GM12878 (cell line): ENCODE data around the gene CCDC141. TPM values are rescaled to one million over a fixed set of nuclear protein-coding genes. Genes with fewer than 3 reads are reported as not detected.

Source experiments
- ATAC-seq: fragments of 200-7000 bp; cut with Tn5 transposase; 3 replicates; pipeline ENCODE4 v1.9.1; 2020; ENCODE audit warnings: mild to moderate bottlenecking, moderate library complexity
- BruUV-seq: library from RNA; stranded (reverse); fragments of 400-500 nt; replicated peaks from 2 replicates; lab custom pipeline; 2021; lab: Mats Ljungman, UMichigan
- CTCF ChIA-PET: fragments of 300-600 bp; sonication (Branson Sonifier 250); formaldehyde crosslinking; extraction: SDS; loops from one replicate; lab custom pipeline; 2021; ENCODE audit warnings: inconsistent platforms; lab: Yijun Ruan, JAX
- POLR2A ChIA-PET: fragments of 350-600 bp; formaldehyde crosslinking; extraction: SDS; loops from one replicate; lab custom pipeline; 2021; ENCODE audit warnings: inconsistent platforms; lab: Charles Lee
- RAD21 ChIA-PET: fragments of 300-600 bp; sonication (Branson Sonifier 250); formaldehyde crosslinking; loops from one replicate; lab custom pipeline; 2023; ENCODE audit warnings: antibody characterized with exemption; ENCODE audit not compliant: unreplicated experiment; lab: Charles Lee
- SMC1A ChIA-PET: fragments of 300-600 bp; sonication (Branson Sonifier 250); formaldehyde crosslinking; loops from one replicate; lab custom pipeline; 2023; ENCODE audit not compliant: unreplicated experiment, uncharacterized antibody; lab: Charles Lee
- DNase-seq: peaks from one replicate; pipeline ENCODE4 v3.0.0-alpha.2; 2011; ENCODE audit warnings: low read depth, low spot score
- FAIRE-seq: peaks from 3 replicates; lab custom pipeline; 2011; peaks lifted over from hg19 to GRCh38; lab: Jason Lieb, UNC
- H2AFZ ChIP-seq: 2 replicates; pipeline ENCODE4 v1.6.0; 2011; ENCODE audit warnings: low read depth, low read length, control low read depth; ENCODE audit not compliant: control insufficient read depth
- H3K27ac ChIP-seq: 2 replicates; pipeline ENCODE4 v1.5.1; 2011; ENCODE audit warnings: control low read depth; ENCODE audit not compliant: control insufficient read depth, insufficient read depth
- H3K27me3 ChIP-seq, 2 experiments: replicated peaks in 1 of 2; 2 replicates each; pipeline versions ENCODE4 v1.6.0 to v1.6.1; 2011; ENCODE audit warnings: low read length in 1 of 2; ENCODE audit not compliant: control insufficient read depth in 2 of 2, insufficient read depth in 2 of 2
- H3K36me3 ChIP-seq, 2 experiments: 2 replicates each; pipeline ENCODE4 v1.5.1; 2011; ENCODE audit warnings: low read length in 1 of 2; ENCODE audit not compliant: control insufficient read depth in 2 of 2, insufficient read depth in 2 of 2
- H3K4me1 ChIP-seq: 2 replicates; pipeline ENCODE4 v1.6.1; 2011; ENCODE audit warnings: mild to moderate bottlenecking, low read length, moderate library complexity, mixed read lengths; ENCODE audit not compliant: control insufficient read depth, insufficient read depth
- H3K4me2 ChIP-seq: 2 replicates; pipeline ENCODE4 v1.6.0; 2011; ENCODE audit warnings: control low read depth; ENCODE audit not compliant: control insufficient read depth, insufficient read depth
- H3K4me3 ChIP-seq: fragments of 200-600 bp; sonication (generic); 2 replicates; pipeline ENCODE4 v1.5.1; 2016
- H3K79me2 ChIP-seq: 2 replicates; pipeline ENCODE4 v1.6.0; 2011; ENCODE audit warnings: low read length; ENCODE audit not compliant: control insufficient read depth, insufficient read depth
- H3K9ac ChIP-seq: 2 replicates; pipeline ENCODE4 v1.8.0; 2011; ENCODE audit warnings: low read length, control low read depth, mixed read lengths; ENCODE audit not compliant: control insufficient read depth, insufficient read depth
- H3K9me3 ChIP-seq: replicated peaks from 3 replicates; pipeline ENCODE4 v1.5.1; 2011; ENCODE audit warnings: mild to moderate bottlenecking, low read length; ENCODE audit not compliant: control insufficient read depth, insufficient read depth
- H4K20me1 ChIP-seq: 2 replicates; pipeline ENCODE4 v1.6.0; 2011; ENCODE audit not compliant: control insufficient read depth, insufficient read depth
- CREM ChIP-seq: IDR thresholded peaks from 2 replicates; pipeline ENCODE4 v1.6.1; 2014; ENCODE audit warnings: antibody characterized with exemption, low read depth
- RCOR1 ChIP-seq: conservative IDR thresholded peaks from 2 replicates; pipeline ENCODE4 v1.6.1; 2012; ENCODE audit warnings: low read depth, low read length, improper control_type of control experiment
- ZNF24 ChIP-seq: fragments of 450-650 bp; IDR thresholded peaks from 2 replicates; pipeline ENCODE4 v1.6.1; 2017; ENCODE audit warnings: antibody characterized with exemption, mild to moderate bottlenecking
- WGBS: methylation state at CpG from one replicate; pipeline ENCODE4 v1.1.6; 2016; ENCODE audit warnings: low lambda C conversion rate; ENCODE audit not compliant: insufficient replicate concordance, insufficient coverage; ENCODE audit errors: missing lambda C conversion rate; 5-methylcytosine and 5-hydroxymethylcytosine counted together
- in situ Hi-C: fragments of 300-500 bp; cut with MboI; formaldehyde crosslinking; loops from 9 replicates; pipeline ENCODE4 v1.14.3; 2018; ENCODE audit warnings: mixed read lengths
- intact Hi-C: fragments of 100-400 bp; cut with micrococcal nuclease; formaldehyde crosslinking; loops from one replicate; pipeline ENCODE4 v1.14.2; 2022; ENCODE audit not compliant: unreplicated experiment
- polyA plus RNA-seq, 11 experiments: library from polyadenylated mRNA; depleted of rRNA in 4 of 11; unstranded in 6 of 11; stranded (reverse) in 5 of 11; fragments of >200 nt; fragmentation: Nextera tagmentation in 4 of 11; fragmentation: Illumina TruSeq in 1 of 11; extraction: Ambion mirVana in 4 of 11; extraction: Trizol in 1 of 11; gene quantifications; 1 replicate in 1 of 11; 2 replicates in 10 of 11; pipeline versions ENCODE4 v1.2.1 to v1.2.3, GENCODE V29; 2011 to 2016; ENCODE audit warnings: inconsistent platforms in 2 of 11, missing spikeins in 2 of 11, low read depth in 1 of 11
- total RNA-seq, 4 experiments: library from RNA; depleted of rRNA in 3 of 4; stranded (reverse); fragments of >200 nt in 3 of 4; fragmentation: Illumina TruSeq in 1 of 4; extraction: Trizol in 1 of 4; gene quantifications; 2 replicates each; pipeline versions ENCODE4 v1.2.1 to v1.2.3, GENCODE V29; 2013 to 2021
- TF ChIP-seq, protein P1 (sequence below): fragments of 450-650 bp; IDR thresholded peaks from 2 replicates; pipeline ENCODE4 v1.6.1; 2018; ENCODE audit warnings: borderline replicate concordance, mild to moderate bottlenecking; ENCODE audit not compliant: partially characterized antibody
- TF ChIP-seq, protein P2 (sequence below): fragments of 450-650 bp; IDR thresholded peaks from 2 replicates; pipeline ENCODE4 v1.6.1; 2017; ENCODE audit warnings: mild to moderate bottlenecking, moderate library complexity
- TF ChIP-seq, protein P3 (sequence below): fragments of 450-650 bp; conservative IDR thresholded peaks from 2 replicates; pipeline ENCODE4 v1.6.1; 2017; ENCODE audit warnings: mild to moderate bottlenecking, moderate library complexity

CCDC141 gene
- total and polyA plus RNA-seq, 10 of the 15 experiments (the other 5 are each of a cell fraction or from before 2014, with no cell fraction given) = 0.84 to 12.5 (median 3.6) TPM

DNA sequence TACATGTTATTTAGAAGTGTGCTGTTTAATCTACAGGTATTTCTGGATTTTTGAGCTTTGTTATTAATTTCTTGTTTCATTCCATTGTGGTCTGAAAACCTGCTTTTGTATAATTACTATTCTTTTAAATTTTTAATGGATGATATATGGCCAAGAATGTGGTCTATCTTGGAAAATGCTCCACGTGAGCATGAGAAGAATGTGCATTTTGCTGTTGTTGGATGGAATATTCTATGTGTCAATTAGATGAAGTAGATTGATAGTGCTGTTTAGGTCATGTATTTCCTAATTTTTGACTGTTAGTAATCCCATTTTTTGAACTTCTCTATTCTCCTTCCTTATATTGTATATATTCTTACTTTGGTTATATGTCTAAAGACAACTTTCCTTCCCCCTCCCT is 222.8 kb downstream of the CCDC141 start:
- H3K4me2 ChIP-seq = no peak overlapping the region
- no peaks in the 10 kb centered on the region for H3K27me3 ChIP-seq
- H4K20me1 ChIP-seq = no peaks in the 10 kb centered on the region
- H3K36me3 ChIP-seq = no peaks in the 10 kb centered on the region
- H3K4me1 ChIP-seq = no peaks in the 10 kb centered on the region
- H2AFZ ChIP-seq = no peak overlapping the region
- POLR2A ChIA-PET = no interaction called here
- H3K27ac ChIP-seq = no peak overlapping the region
- SMC1A ChIA-PET = interaction anchor here (0.7 to 2.3 kb wide), 4 partner anchors 11 to 25 kb away, joined by 3 to 8 read pairs (median 3); no protein-coding TSS in a partner anchor
- no peak overlapping the region for H3K4me3 ChIP-seq
- H3K79me2 ChIP-seq = no peaks in the 10 kb centered on the region
- intact Hi-C loops (no loop called here), in situ Hi-C loops (no loop called here)
- DNase-seq (no peak), ATAC-seq (no peak), FAIRE-seq (no peak)
- CTCF ChIA-PET = interaction anchor here (1.0 kb wide), 1 partner anchor 392 kb away, joined by 3 read pairs; no protein-coding TSS in a partner anchor
- WGBS = 9% methylated on average over 1 of the region's 1 CpG
- RAD21 ChIA-PET = no interaction called here
- BruUV-seq = no TSS peak
- TF ChIP-seq, protein P1, sequence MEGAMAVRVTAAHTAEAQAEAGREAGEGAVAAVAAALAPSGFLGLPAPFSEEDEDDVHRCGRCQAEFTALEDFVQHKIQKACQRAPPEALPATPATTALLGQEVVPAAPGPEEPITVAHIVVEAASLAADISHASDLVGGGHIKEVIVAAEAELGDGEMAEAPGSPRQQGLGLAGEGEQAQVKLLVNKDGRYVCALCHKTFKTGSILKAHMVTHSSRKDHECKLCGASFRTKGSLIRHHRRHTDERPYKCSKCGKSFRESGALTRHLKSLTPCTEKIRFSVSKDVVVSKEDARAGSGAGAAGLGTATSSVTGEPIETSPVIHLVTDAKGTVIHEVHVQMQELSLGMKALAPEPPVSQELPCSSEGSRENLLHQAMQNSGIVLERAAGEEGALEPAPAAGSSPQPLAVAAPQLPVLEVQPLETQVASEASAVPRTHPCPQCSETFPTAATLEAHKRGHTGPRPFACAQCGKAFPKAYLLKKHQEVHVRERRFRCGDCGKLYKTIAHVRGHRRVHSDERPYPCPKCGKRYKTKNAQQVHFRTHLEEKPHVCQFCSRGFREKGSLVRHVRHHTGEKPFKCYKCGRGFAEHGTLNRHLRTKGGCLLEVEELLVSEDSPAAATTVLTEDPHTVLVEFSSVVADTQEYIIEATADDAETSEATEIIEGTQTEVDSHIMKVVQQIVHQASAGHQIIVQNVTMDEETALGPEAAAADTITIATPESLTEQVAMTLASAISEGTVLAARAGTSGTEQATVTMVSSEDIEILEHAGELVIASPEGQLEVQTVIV = no peak
- no peak for TF ChIP-seq RCOR1
- TF ChIP-seq, protein P2, sequence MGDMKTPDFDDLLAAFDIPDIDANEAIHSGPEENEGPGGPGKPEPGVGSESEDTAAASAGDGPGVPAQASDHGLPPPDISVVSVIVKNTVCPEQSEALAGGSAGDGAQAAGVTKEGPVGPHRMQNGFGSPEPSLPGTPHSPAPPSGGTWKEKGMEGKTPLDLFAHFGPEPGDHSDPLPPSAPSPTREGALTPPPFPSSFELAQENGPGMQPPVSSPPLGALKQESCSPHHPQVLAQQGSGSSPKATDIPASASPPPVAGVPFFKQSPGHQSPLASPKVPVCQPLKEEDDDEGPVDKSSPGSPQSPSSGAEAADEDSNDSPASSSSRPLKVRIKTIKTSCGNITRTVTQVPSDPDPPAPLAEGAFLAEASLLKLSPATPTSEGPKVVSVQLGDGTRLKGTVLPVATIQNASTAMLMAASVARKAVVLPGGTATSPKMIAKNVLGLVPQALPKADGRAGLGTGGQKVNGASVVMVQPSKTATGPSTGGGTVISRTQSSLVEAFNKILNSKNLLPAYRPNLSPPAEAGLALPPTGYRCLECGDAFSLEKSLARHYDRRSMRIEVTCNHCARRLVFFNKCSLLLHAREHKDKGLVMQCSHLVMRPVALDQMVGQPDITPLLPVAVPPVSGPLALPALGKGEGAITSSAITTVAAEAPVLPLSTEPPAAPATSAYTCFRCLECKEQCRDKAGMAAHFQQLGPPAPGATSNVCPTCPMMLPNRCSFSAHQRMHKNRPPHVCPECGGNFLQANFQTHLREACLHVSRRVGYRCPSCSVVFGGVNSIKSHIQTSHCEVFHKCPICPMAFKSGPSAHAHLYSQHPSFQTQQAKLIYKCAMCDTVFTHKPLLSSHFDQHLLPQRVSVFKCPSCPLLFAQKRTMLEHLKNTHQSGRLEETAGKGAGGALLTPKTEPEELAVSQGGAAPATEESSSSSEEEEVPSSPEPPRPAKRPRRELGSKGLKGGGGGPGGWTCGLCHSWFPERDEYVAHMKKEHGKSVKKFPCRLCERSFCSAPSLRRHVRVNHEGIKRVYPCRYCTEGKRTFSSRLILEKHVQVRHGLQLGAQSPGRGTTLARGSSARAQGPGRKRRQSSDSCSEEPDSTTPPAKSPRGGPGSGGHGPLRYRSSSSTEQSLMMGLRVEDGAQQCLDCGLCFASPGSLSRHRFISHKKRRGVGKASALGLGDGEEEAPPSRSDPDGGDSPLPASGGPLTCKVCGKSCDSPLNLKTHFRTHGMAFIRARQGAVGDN = no peak
- TF ChIP-seq CREM = no peak
- TF ChIP-seq, protein P3, sequence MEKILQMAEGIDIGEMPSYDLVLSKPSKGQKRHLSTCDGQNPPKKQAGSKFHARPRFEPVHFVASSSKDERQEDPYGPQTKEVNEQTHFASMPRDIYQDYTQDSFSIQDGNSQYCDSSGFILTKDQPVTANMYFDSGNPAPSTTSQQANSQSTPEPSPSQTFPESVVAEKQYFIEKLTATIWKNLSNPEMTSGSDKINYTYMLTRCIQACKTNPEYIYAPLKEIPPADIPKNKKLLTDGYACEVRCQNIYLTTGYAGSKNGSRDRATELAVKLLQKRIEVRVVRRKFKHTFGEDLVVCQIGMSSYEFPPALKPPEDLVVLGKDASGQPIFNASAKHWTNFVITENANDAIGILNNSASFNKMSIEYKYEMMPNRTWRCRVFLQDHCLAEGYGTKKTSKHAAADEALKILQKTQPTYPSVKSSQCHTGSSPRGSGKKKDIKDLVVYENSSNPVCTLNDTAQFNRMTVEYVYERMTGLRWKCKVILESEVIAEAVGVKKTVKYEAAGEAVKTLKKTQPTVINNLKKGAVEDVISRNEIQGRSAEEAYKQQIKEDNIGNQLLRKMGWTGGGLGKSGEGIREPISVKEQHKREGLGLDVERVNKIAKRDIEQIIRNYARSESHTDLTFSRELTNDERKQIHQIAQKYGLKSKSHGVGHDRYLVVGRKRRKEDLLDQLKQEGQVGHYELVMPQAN = no peak
- no peak for TF ChIP-seq ZNF24
- no peak overlapping the region for H3K9ac ChIP-seq
- H3K9me3 ChIP-seq = no peaks in the 10 kb centered on the region
